ENCODE data around the gene CST6.

CST6 gene

DNA sequence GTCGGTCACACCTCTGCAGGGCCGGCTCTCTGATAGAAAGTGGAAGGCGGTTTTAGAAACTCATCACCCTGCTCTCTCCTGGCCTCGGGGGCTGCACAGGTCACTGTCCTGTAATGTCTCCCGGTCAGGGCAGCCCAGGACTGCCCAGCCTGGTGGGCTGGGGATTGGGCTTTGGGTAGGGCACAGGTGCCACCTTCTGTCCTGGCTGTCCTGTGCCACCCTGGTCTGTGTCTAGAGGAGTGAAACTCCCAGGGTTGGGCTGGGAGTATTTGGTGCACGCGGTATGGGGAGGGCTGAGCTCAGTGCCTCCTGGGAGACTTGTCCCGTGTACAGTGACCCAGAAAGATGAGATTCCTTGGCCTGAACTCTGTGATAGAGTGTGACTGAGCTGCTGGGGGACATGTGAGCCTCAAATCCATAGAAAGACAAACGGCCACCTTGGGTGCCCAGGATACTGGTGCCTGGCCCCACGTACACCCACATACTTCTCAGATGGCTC lies 32.5 kb upstream of the CST6 start:
- TF ChIP-seq, protein P1, sequence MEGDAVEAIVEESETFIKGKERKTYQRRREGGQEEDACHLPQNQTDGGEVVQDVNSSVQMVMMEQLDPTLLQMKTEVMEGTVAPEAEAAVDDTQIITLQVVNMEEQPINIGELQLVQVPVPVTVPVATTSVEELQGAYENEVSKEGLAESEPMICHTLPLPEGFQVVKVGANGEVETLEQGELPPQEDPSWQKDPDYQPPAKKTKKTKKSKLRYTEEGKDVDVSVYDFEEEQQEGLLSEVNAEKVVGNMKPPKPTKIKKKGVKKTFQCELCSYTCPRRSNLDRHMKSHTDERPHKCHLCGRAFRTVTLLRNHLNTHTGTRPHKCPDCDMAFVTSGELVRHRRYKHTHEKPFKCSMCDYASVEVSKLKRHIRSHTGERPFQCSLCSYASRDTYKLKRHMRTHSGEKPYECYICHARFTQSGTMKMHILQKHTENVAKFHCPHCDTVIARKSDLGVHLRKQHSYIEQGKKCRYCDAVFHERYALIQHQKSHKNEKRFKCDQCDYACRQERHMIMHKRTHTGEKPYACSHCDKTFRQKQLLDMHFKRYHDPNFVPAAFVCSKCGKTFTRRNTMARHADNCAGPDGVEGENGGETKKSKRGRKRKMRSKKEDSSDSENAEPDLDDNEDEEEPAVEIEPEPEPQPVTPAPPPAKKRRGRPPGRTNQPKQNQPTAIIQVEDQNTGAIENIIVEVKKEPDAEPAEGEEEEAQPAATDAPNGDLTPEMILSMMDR (IDR thresholded peaks at IDR 0.05; ENCODE audit: low read length, missing control alignments), result no peak
- DNase-seq (ENCODE audit: low read depth), result no peak
- no peak overlapping the region for H3K4me3 ChIP-seq (replicated peaks; ENCODE audit: low read depth, low read length)

DNA sequence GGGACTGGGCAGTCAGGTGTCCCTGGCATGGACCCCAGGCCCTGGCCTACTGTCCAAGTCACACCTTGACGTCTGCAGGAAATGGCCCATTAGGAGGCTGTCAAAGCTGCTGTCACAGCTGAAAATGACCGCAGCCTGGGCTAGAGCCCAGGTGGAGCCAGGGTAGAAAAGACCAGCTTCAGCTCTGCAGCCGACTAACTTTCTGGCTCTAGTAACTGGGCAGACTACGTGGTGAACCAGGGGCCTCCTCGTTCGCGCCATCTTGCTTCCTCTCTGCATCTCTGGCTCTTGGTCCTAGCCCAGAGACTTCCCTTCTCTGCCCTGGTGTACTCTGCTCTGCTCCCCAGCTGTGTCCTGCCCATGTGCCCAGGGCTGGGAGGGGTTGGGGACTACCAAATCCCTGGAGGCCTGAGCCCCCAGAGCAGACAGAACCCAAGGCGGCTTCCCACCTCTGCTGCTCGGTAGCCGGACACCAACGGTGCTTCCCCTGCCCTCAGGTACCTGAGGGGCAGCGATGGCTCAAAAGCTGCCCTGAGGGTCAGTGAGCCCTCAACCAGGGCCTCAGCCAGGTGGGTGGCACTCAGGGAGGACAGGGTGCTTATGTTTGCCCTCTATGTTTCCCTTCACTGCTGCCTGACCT lies 30.6 kb upstream of the CST6 start:
- TF ChIP-seq, protein P1 (IDR thresholded peaks at IDR 0.05; ENCODE audit: low read length, missing control alignments), result no peak
- no peak for DNase-seq (ENCODE audit: low read depth)
- no peak overlapping the region for H3K4me3 ChIP-seq (replicated peaks; ENCODE audit: low read depth, low read length)

DNA sequence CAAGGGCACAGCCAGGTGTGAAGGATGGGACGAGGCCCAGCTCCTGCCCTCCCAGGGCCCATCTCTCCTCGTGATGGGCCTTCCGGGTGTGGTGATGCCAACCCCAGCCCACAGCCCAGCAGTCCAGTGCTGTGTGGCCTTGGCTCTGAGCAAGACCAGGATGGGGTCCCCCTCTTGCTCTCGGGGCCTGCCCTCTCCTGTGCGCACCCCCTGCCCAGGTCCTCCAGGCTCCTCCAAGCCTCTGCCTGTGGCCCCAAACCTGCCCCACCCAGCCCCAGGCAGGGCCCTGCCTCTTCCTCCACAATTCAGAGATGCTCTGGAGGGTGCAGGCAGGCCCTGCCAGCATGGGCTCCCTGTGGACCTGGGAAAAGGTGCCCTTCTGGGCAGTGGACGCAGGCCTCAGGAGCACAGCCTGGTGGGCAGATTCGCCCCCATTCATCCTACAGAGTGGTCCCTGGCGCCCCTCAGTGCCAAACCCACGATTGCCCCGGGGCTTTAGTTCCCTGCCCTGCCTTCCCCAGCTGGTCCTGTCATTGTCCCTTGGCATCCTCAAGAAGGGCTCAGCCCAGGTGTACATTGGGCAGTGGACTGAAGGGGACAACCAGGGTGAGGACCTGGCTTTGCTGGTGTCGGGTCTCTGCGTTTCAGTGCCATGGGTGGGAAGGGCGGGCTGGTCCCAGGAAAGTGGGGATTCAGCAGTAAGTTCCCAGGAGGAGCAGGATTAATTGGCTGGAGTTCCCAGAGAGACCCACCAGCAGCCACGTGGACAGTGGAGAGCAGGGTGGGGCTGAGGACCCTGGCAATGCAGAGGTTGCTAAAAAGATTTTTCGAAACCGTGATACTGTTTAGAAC lies 29.6 kb upstream of the CST6 start:
- DNase-seq (ENCODE audit: low read depth), result no peak
- TF ChIP-seq, protein P1 (IDR thresholded peaks at IDR 0.05; ENCODE audit: low read length, missing control alignments), result no peak
- H3K4me3 ChIP-seq (replicated peaks; ENCODE audit: low read depth, low read length), result no peak overlapping the region

DNA sequence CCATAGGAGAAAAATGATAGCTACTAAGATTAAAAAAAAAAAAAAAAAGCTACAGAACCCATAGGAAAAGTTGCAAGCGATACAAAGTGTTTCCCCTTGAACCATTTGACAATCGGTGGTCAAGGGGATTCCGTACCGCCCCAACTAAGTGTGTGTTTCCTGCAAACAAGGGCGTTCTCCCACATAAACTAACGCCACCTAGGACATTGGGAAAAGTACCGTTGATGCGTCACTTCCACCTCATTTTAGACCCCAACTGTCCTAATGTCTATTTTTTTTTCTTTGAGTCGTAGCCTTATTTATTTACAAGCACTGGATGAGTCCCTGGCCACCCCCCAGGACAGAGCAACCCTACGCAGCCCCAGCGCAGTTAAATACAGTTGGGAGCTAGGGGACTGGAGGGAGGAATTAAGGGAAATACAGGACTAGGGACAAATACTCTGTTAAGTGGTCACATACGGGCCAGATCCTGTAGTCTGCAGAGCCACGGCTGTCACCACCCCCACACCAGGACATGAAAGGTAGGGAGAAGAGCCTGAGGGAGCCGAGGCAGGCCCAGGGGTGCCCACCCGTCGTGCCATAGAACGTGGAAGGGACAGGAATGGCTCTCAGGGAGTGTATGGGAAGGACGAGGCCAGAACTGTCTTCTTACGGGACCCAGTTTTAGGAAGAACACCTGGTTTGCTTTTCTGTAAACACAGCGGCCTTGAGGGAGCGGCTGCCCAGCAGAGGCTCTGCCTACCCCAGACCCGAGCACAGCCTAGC lies 28.8 kb upstream of the CST6 start:
- TF ChIP-seq, protein P1 (IDR thresholded peaks at IDR 0.05; ENCODE audit: low read length, missing control alignments), result no peak
- DNase-seq (ENCODE audit: low read depth), result no peak
- H3K4me3 ChIP-seq (replicated peaks; ENCODE audit: low read depth, low read length), result no peak overlapping the region

DNA sequence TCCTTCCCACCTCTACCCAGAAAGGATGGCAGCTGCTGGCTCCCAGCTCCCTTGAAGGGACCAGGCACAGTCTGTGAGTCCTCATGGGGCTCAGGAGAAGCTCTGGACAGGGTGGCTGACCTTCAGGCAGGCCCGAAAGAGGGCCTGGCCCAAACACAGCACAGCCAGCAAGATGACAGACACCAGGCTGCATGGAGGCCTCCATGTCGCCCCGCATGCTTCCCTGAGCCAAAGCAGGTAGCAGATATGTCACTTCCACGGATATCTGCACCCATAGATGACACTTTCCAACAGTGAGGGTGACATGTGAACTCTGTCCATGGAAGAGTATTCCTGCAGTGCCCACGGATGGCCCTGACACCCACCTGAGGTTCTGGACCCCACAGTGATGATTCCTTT lies 28.2 kb upstream of the CST6 start:
- no peak for DNase-seq (ENCODE audit: low read depth)
- TF ChIP-seq, protein P1 (IDR thresholded peaks at IDR 0.05; ENCODE audit: low read length, missing control alignments), result no peak
- no peak overlapping the region for H3K4me3 ChIP-seq (replicated peaks; ENCODE audit: low read depth, low read length)

DNA sequence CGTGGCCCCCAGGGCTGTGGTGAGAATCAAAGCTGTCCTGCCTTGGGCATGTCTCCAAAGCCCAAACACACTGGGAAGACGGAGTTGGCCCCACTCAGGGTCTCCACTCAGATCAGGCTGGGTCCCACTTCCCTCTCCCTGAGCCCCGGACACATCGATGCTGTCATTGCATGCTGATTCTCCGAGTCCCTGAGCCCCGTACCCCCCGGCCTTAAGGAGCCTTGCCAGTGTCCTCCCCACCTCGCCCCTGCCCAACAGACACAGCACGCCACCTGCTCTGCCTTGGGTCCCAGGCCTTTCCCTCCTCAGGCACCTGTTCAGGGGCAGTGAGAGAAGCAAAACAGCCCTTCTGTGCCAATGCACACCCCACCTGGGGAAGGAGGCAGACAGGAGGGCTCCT lies 24.5 kb upstream of the CST6 start:
- no peak overlapping the region for H3K4me3 ChIP-seq (replicated peaks; ENCODE audit: low read depth, low read length)
- TF ChIP-seq, protein P1 (IDR thresholded peaks at IDR 0.05; ENCODE audit: low read length, missing control alignments), result no peak
- DNase-seq (ENCODE audit: low read depth), result no peak
